ENCODE measurements around the gene NFAT5.

Gene NFAT5

GRCh38 chr16:69644790-69645189 is 79.0 kb downstream of the NFAT5 start:
- DNase-seq (ENCODE audit: low spot score), result no peak

GRCh38 chr16:69647020-69647419 is 81.3 kb downstream of the NFAT5 start:
- no peak for DNase-seq (ENCODE audit: low spot score)

- no peak for DNase-seq (ENCODE audit: low spot score)
Measured at GRCh38 chr16:69651217-69651616, 85.5 kb downstream of the NFAT5 start.

- no peak for DNase-seq (ENCODE audit: low spot score)
Measured at GRCh38 chr16:69654280-69654931, 88.6 kb downstream of the NFAT5 start.

- no peak for DNase-seq (ENCODE audit: low spot score)
Measured at GRCh38 chr16:69660166-69660565, 94.4 kb downstream of the NFAT5 start.

- DNase-seq (ENCODE audit: low spot score), result no peak
Measured at GRCh38 chr16:69662901-69663300, 97.1 kb downstream of the NFAT5 start.

- DNase-seq (ENCODE audit: low spot score), result no peak
Measured at GRCh38 chr16:69663846-69664245, 98.1 kb downstream of the NFAT5 start.

GRCh38 chr16:69669577-69669976 is 103.8 kb downstream of the NFAT5 start:
- no peak for DNase-seq (ENCODE audit: low spot score)

GRCh38 chr16:69672315-69672997 is 106.7 kb downstream of the NFAT5 start:
- DNase-seq (ENCODE audit: low spot score), result no peak

- DNase-seq (ENCODE audit: low spot score), result no peak
Measured at GRCh38 chr16:69672998-69673713, 107.4 kb downstream of the NFAT5 start.

GRCh38 chr16:69680358-69680757 is 114.6 kb downstream of the NFAT5 start:
- DNase-seq (ENCODE audit: low spot score), result no peak

GRCh38 chr16:69688589-69688988 is 122.8 kb downstream of the NFAT5 start:
- no peak for DNase-seq (ENCODE audit: low spot score)

GRCh38 chr16:69691980-69692911 is 126.5 kb downstream of the NFAT5 start:
- no peak for DNase-seq (ENCODE audit: low spot score)

- no peak for DNase-seq (ENCODE audit: low spot score)
Measured at GRCh38 chr16:69693916-69694315, 128.2 kb downstream of the NFAT5 start.

GRCh38 chr16:69698404-69698803 is 132.6 kb downstream of the NFAT5 start:
- DNase-seq (ENCODE audit: low spot score), result no peak

- no peak for DNase-seq (ENCODE audit: low spot score)
Measured at GRCh38 chr16:69699915-69700314, 134.1 kb downstream of the NFAT5 start.

- DNase-seq (ENCODE audit: low spot score), result no peak
Measured at GRCh38 chr16:69701452-69701851, 135.7 kb downstream of the NFAT5 start.

GRCh38 chr16:69701866-69702265 is 136.1 kb downstream of the NFAT5 start:
- no peak for DNase-seq (ENCODE audit: low spot score)

GRCh38 chr16:69703638-69704037 is 137.9 kb downstream of the NFAT5 start:
- no peak for DNase-seq (ENCODE audit: low spot score)

GRCh38 chr16:69706256-69706974 is 140.6 kb downstream of the NFAT5 start:
- DNase-seq (ENCODE audit: low spot score), result no peak

GRCh38 chr16:69706975-69707340 is 141.2 kb downstream of the NFAT5 start:
- no peak for DNase-seq (ENCODE audit: low spot score)

All from iPS-NIHi11 (cell line).